Mucosa of rectum (tissue), 2 donors: Measurements from ENCODE around the gene TRIM62.
"Not testable (repeated sequence)": the region's sequence is repeated elsewhere in the genome, so short reads cannot be mapped to it uniquely, and the experiment has no call there.

Source experiments
- H3K27ac ChIP-seq, 2 donors: one replicate each; pipeline ENCODE4 v1.7.0; 2013; ENCODE audit warnings: inconsistent platforms in 2 of 2, low read depth in 2 of 2, low read length in 2 of 2
- H3K27me3 ChIP-seq, 2 donors: one replicate each; pipeline ENCODE4 v1.7.0; 2013; ENCODE audit warnings: low read length in 2 of 2; ENCODE audit not compliant: control insufficient read depth in 2 of 2, insufficient read depth in 2 of 2
- H3K36me3 ChIP-seq, 2 donors: one replicate each; pipeline ENCODE4 v1.7.0; 2013; ENCODE audit warnings: low read length in 2 of 2; ENCODE audit not compliant: control insufficient read depth in 2 of 2, insufficient read depth in 2 of 2
- H3K4me1 ChIP-seq, 2 donors: one replicate each; pipeline ENCODE4 v1.7.0; 2013; ENCODE audit warnings: low read length in 2 of 2, mild to moderate bottlenecking in 1 of 2; ENCODE audit not compliant: control insufficient read depth in 2 of 2, insufficient read depth in 2 of 2
- H3K4me3 ChIP-seq, 2 donors: one replicate each; pipeline ENCODE4 v1.7.0; 2013; ENCODE audit warnings: low read length in 2 of 2
- H3K9ac ChIP-seq, 2 donors: one replicate each; pipeline ENCODE4 v1.7.0; 2013; ENCODE audit warnings: low read length in 2 of 2, low read depth in 1 of 2, mild to moderate bottlenecking in 1 of 2
- H3K9me3 ChIP-seq, 2 donors: one replicate each; pipeline ENCODE4 v1.7.0; 2013; ENCODE audit warnings: low read length in 2 of 2; ENCODE audit not compliant: control insufficient read depth in 2 of 2
- donor health status: healthy.
- donor health status: Normal muscosa, but diverticular disease.

The TRIM62 gene

DNA sequence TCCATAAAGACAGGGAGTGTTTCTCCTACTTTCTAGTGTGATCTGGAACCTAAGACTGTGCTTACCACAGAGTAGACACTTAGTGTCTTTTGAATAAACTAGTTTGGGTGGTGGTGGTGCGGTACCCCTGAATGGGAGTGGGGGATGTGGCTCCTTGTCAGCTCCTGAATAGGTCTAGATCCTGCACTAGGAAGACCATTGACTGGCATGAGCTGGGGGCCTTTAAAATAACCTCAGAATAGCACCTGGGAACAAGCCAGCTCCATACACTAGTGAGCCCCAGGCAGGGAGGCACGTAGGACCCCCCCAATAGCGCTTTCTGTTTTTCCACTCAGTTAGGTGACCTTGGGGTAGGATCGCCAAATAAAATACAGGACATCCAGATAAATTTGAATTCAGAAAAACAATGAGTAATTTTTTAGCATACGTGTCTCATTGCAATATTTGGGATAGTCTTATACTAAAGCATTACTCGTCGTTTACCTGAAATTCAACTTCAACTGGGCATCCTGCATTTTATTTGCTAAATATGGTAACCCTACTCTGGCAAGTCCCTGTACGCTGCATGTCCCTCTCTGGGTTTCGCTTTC lies 55.3 kb downstream of the TRIM62 start:
- Histone ChIP-seq H3K4me3 (peak overlapping the region; percentile 96 to 98), H3K36me3 (no peaks in the 10 kb centered on the region), H3K9me3 (no peaks in the 10 kb centered on the region), H3K4me1 (peaks cover 0 to 7% of the 10 kb centered on the region in 2 donors), H3K27ac (peak overlapping the region; percentile 76 to 83), H3K27me3 (no peaks in the 10 kb centered on the region), H3K9ac (peak overlapping the region; percentile 89 to 92)

DNA sequence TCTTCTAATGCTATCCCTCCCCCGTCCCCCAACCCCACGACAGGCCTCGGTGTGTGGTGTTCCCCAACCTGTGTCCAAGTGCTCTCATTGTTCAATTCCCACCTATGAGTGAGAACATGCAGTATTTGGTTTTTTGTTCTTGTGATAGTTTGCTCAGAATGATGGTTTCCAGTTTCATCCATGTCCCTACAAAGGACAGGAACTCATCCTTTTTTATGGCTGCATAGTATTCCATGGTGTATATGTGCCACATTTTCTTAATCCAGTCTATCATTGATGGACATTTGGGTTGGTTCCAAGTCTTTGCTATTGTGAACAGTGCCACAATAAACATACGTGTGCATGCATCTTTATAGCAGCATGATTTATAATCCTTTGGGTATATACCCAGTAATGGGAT lies 57.2 kb downstream of the TRIM62 start:
- not testable (repeated sequence) for H3K9ac ChIP-seq, H3K4me3 ChIP-seq, H3K9me3 ChIP-seq, H3K27me3 ChIP-seq, H3K36me3 ChIP-seq, H3K27ac ChIP-seq, H3K4me1 ChIP-seq

DNA sequence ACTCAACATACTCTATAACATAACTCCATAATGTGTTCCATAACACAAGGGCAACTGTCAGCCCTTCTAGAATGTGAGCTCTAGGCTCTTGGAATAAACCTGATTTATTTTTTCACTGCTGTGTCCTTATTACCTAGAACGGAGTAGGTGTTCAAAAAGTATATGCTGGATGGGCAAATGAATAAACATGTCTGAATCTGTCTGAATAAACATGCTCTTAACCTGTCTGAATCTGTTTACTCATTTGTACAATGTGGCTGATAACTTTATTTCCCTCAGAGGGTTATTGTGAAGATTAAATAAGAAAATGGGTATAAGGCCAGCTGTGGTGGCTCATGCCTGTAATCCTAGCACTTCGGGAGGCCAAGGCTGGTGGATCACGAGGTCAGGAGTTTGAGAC lies 58.6 kb downstream of the TRIM62 start:
- no peaks in the 10 kb centered on the region for H3K36me3 ChIP-seq
- H3K9me3 ChIP-seq: no peaks in the 10 kb centered on the region
- H3K4me1 ChIP-seq: peaks cover 0 to 7% of the 10 kb centered on the region in 2 donors
- H3K27ac ChIP-seq: no peak overlapping the region
- no peak overlapping the region for H3K9ac ChIP-seq
- no peaks in the 10 kb centered on the region for H3K27me3 ChIP-seq
- no peak overlapping the region for H3K4me3 ChIP-seq

DNA sequence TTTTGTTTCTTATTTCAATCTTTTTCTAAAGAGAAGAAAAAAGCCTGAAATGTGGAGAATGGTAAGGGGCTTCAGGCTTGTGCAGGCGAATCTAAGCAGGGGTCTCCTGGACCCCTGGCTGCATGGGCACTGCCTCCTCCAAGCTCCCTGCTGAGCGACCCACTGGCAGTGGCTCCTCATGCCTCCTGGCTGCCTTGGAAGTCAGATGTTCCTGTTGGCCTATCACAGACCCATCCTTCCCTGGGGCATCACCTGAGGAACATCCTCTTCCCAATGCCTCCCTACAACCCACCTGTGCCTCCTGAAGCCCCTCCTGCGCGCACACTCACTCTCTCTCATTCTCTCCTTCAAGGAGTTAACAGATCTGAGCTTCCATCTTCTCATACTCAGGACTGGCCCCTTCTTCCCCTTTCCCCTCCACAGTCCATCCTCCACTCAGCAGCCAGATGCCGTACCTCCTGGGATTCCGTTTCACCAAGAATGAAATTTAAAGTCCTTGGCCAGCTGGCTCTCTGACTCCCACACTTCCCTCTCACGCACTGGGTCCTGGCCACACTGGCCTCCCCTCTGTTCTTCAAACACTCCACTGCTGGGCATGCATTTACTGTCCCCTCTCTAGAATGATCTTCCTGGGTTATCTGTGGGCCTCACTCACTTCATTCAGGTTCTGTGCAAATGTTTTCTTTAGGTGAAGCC lies 59.2 kb downstream of the TRIM62 start:
- no peaks in the 10 kb centered on the region for H3K27me3 ChIP-seq
- H3K27ac ChIP-seq: no peak overlapping the region
- no peak overlapping the region for H3K9ac ChIP-seq
- no peaks in the 10 kb centered on the region for H3K36me3 ChIP-seq
- H3K9me3 ChIP-seq: no peaks in the 10 kb centered on the region
- H3K4me1 ChIP-seq: peaks cover 0 to 7% of the 10 kb centered on the region in 2 donors
- H3K4me3 ChIP-seq: no peak overlapping the region

DNA sequence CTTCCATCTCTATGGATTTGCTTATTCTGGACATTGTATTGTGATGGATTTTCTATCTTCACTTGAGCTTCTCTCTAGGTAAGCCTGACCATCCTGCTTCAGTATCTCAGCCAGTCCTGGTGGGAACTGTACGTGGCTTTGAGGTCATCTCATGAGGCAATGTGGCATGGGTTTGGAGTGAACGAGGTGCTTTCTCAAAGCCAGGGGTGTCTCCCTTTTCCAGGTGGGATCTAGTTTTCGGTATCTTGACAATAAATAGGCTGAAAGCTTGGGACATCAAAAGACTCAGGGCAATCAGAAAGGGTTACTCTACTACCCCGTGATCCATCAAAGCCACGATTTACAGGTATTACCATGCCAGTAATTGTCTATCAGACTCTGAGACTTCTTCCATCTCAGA lies 60.1 kb downstream of the TRIM62 start:
- Histone ChIP-seq H3K36me3 (no peaks in the 10 kb centered on the region), H3K27me3 (no peaks in the 10 kb centered on the region), H3K9me3 (no peaks in the 10 kb centered on the region), H3K9ac (no peak overlapping the region), H3K27ac (no peak overlapping the region), H3K4me1 (peaks cover 0 to 7% of the 10 kb centered on the region in 2 donors), H3K4me3 (no peak overlapping the region)

GRCh38 chr1:33120436-33121231 lies 61.2 kb downstream of the TRIM62 start:
- Histone ChIP-seq H3K27ac (no peak overlapping the region), H3K9ac (no peak overlapping the region), H3K9me3 (no peaks in the 10 kb centered on the region), H3K36me3 (no peaks in the 10 kb centered on the region), H3K4me1 (no peaks in the 10 kb centered on the region), H3K4me3 (no peak overlapping the region), H3K27me3 (no peaks in the 10 kb centered on the region)

DNA sequence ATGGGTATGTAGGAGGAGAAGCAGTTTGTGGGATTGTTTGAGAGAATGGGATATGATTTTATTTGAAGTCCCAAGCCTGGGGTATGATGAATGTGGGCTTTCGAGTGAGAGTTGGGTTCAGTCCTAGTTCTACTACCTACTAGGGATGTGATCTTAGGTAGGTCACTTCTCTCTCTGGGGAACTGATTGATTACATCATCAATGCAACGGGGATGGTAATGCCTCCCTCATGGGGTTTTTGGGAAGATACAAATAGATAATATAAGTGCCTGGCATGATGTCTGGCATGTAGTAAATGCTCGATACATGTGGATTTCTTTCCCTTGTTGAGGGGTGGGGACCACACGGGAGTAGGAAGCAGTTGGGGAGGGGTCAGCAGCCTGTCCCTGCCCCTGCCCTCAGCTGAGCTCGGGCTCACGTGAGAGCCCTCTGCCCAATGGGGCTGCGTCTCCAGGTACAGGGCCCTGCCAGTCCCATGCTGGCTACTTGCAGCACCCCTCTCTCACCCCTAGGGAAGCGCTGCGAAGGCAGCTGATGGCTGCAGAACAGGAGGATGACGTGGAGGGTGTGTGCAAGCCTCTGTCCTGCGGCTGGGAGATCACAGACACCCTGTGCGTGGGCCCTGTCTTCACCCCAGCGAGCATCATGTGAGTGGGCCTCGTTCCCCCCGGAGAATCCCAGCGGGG lies 62.2 kb downstream of the TRIM62 start:
- Histone ChIP-seq H3K4me1 (no peaks in the 10 kb centered on the region), H3K27ac (no peak overlapping the region)

GRCh38 chr1:33119050-33119449 lies 62.8 kb downstream of the TRIM62 start:
- Histone ChIP-seq H3K36me3 (no peaks in the 10 kb centered on the region), H3K27ac (no peak overlapping the region), H3K9me3 (no peaks in the 10 kb centered on the region), H3K4me3 (no peak overlapping the region), H3K9ac (no peak overlapping the region), H3K27me3 (no peaks in the 10 kb centered on the region), H3K4me1 (no peaks in the 10 kb centered on the region)

More for the DNA sequence above, 62.2 kb downstream of the TRIM62 start:
- Histone ChIP-seq H3K9ac (no peak overlapping the region), H3K9me3 (no peaks in the 10 kb centered on the region), H3K4me3 (no peak overlapping the region), H3K27me3 (no peaks in the 10 kb centered on the region), H3K36me3 (no peaks in the 10 kb centered on the region)

- no peak overlapping the region for H3K27ac ChIP-seq
- H3K9me3 ChIP-seq: no peaks in the 10 kb centered on the region
- H3K27me3 ChIP-seq: no peaks in the 10 kb centered on the region
- no peak overlapping the region for H3K9ac ChIP-seq
- H3K4me3 ChIP-seq: no peak overlapping the region
- no peaks in the 10 kb centered on the region for H3K36me3 ChIP-seq
- no peaks in the 10 kb centered on the region for H3K4me1 ChIP-seq
Observed at GRCh38 chr1:33118274-33118673, 63.6 kb downstream of the TRIM62 start.
